GM21528 (cell line): ENCODE data around the gene CSNK2B.

Experiments
- ATAC-seq: cut with Tn5 transposase; IDR thresholded peaks from one replicate; pipeline ENCODE4 v1.9.1; 2021; ENCODE audit warnings: mild to moderate bottlenecking, moderate library complexity; ENCODE audit not compliant: unreplicated experiment, low FRiP score

Gene CSNK2B

DNA sequence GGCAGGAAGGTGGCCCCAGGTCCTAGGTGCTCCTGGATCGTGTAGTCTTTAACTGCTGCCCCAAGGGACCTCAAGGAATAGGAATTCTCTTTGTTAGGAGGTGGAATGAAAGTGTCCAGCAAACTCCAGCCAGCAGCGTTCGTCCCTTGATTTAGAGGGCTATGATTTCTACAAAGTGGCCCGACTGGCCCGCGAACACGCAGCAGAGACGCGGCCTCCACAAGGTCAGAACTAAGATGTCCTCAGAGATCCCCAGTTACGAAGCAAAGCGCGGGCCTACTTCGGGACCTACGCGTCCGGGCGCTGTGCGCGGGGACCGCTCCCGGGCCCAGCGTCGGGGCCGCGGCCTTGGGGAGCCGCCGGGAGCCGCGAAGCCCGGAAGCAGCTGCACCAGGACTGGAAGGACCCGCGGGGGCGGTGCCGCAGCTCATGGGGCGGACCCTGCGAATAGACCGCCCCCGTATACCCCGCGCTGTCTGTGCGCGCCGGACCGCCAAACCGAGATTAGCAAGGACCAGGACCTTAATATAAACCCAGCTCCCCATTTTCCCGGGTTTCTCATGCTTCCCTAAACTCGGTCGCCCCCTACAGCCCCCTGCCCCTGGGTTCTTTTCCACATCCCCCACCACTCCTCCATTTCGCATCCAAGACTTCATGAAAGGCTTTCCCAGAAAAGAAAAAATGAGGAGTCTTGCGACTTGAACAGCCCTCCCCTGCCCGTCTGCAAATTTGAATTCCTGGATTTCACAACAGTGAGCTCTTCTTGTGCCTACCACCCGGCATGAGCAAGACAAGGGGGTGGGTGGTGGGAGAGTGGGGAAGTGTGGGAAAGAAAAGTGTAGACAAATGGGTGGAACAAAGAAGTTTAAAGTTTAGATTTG lies 5.3 kb upstream of the CSNK2B start, which contains the start of gene C6orf47:
C6orf47 (minus strand) TSS at position 398 of the 881 bp plus-strand sequence. CDS start 831 bp downstream, outside the sequence.
- ATAC-seq, result no peak

DNA sequence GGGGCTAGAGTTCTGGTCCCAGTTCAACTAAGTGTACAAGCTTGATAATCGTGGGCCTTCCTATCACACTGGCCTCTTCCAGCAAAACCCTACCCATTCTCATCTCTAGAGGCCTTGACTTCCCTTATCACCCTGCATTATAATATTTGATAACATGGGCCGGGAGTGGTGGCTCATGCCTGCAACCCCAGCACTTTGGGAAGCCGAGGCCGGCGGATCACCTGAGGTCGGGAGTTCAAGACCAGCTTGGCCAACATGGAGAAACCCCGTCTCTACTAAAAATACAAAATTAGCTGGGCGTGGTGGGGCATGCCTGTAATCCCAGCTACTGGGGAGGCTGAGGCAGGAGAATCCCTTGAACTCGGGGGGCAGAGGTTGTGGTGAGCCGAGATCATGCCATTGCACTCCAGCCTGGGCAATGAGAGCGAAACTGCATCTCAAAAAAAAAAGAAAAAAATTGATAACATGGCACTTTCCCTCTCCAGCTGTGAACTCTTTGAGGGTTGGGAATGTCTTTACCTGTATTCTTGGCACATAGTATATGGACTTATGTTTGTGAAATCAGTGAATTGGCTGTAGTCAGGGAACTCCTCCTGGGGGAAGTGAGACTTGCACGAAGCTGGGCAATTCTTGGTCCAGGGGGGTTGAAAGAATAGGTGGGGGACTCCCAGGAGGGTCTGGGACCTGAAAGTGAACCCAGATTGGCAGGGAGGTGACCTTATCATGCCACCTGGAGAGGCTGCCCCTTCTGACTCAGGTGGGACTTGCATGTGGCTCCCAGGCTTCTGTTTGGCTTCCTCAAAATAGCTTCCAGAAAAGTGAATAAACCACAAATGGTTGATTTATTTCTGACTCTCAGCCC lies 4.4 kb upstream of the CSNK2B start:
- ATAC-seq, result no peak

GRCh38 chr6:31662124-31662723 lies 3.7 kb upstream of the CSNK2B start:
- no peak for ATAC-seq

DNA sequence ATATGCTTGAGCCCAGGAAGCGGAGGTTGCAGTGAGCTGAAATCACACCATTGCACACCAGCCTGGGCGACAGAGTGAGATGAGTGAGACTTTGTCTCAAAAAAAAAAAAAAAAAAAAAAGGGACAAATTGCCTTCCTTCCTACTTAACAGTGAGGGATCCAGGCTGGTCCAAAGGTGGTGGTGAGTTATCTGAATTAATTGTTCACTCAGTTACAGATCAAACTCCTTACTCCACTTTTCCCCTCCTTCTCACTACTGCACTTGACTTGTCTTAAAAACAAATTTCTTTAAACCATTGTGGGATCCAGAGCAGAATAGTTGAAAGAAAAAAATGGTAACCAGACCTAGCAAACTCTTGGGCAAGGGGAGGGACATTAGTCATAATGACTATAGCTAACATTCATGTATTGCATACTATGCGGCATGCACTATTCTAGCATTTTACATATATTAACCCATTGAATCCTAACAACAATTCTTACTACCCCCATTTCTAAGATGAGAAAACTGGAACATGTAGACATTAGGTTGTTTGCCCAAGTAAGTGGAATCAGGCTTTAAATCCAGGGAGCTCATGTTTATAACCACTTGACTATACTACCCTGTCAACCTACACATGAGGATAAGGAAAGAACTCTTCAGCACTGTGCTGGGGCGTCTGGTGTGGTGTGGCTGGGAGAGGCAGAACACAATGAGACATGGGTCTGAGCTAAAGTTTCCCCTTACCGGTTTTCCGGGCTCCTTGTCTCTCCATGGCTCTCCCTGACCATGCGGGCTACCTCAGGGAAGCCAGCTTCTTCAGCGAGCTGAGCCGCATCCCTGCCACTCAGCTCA lies 2.5 kb upstream of the CSNK2B start:
- no peak for ATAC-seq

DNA sequence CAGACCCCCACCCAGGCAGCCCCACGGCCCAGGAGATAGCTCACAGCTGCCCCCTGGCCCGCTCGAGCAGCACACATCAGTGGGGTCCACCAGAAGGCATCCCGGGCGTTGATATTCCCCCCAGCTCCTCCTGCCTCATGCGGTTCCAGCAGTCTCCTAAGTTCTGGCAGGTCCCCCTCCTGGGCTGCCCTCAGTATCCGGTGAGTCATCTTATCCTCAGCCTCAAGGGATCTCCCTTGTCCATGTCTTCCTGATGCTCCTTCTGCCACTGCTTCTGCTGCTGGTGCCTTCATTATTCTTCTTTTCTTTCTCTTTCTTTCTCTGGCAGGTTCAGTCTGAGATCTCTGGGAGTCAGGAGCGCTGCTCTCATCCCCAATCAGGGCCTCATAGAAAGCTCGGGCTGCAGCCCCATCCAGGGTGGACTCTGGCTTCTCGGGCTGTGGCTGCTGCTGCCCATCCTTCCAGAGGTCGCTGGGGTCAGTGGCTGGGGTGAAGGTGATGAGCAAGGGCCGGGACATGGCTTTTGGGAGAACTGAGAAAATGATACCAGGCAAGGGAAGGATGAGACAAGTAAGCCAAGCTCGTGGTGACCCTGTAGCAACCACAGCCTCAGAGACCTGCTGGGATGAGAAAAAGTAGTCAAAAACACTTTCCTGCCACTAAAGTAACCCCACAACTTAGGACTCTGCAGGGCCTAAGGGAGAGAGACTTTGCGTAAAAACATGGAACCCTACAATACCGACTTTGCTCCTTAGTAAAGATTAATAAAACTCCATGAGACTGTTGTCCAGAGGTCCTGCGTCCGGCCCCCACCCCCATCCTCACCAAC lies 1.7 kb upstream of the CSNK2B start:
- ATAC-seq, result no peak

- peak; percentile 42 for ATAC-seq
Observed at GRCh38 chr6:31664790-31665500, 935 bp upstream of the CSNK2B start, which contains the start of gene GPANK1. GPANK1 (minus strand) TSS chr6:31664997; CDS start chr6:31664478, 519 bp downstream.

- no peak for ATAC-seq
Observed at GRCh38 chr6:31666337-31666965, 571 bp downstream of the CSNK2B start.

DNA sequence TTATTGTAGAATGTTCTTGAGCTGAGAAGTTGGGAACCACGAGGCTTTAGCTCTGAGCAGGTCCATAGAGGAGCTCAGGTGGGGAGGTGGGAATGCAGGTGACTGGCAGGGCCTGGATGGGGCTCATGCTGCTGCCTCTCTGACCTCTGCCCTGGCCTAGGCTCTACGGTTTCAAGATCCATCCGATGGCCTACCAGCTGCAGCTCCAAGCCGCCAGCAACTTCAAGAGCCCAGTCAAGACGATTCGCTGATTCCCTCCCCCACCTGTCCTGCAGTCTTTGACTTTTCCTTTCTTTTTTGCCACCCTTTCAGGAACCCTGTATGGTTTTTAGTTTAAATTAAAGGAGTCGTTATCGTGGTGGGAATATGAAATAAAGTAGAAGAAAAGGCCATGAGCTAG lies 3.8 kb downstream of the CSNK2B start, which contains the start of gene LY6G5B:
LY6G5B (plus strand) TSS at position 301 of the 400 bp plus-strand sequence. CDS start 975 bp downstream, outside the sequence.
- ATAC-seq, result no peak

GRCh38 chr6:31676322-31676903 lies 10.5 kb downstream of the CSNK2B start:
- ATAC-seq, result no peak

DNA sequence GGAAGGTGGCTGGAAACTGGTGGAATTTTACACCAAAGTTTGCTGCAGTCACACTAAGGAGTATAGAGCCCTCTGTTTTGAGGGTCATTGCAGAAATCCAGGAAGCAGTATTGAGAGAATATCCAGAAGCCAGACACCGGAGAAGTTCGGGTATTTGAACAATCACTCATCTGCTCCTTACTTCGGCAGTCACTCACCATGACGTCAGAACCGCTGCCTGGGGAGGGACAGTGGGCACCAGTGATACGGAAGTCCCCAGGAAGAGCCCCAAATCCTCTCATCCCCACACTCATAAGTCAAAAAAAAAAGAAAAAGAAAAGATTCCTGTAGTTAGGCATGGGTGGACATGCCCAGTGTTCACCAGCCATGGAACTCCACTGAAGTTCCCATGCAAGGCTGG lies 11.0 kb downstream of the CSNK2B start:
- ATAC-seq, result no peak

DNA sequence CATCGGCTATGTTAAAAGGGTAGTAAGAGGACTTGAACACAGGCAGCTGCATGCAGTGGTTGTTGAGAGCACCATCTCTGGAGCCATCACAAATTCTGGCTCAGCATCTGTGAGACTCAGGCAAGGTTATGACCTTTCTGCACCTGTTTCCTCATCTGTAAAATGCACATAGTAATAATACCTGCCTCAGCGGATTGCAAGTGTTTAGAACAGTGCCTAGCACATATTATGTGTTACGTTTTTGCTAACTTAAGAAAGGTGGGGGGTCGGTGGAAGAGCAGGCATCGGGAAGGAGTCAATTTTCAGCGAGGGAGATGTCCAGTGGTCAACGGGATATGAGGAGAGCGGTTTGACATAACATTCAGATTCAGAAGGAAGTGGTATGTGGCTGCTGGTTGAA lies 12.1 kb downstream of the CSNK2B start:
- ATAC-seq, result no peak

GRCh38 chr6:31680226-31681134 lies 14.6 kb downstream of the CSNK2B start, which contains the start of gene LY6G5C:
LY6G5C (minus strand) TSS chr6:31681067; CDS start chr6:31680373, 694 bp downstream.
- ATAC-seq, result no peak

DNA sequence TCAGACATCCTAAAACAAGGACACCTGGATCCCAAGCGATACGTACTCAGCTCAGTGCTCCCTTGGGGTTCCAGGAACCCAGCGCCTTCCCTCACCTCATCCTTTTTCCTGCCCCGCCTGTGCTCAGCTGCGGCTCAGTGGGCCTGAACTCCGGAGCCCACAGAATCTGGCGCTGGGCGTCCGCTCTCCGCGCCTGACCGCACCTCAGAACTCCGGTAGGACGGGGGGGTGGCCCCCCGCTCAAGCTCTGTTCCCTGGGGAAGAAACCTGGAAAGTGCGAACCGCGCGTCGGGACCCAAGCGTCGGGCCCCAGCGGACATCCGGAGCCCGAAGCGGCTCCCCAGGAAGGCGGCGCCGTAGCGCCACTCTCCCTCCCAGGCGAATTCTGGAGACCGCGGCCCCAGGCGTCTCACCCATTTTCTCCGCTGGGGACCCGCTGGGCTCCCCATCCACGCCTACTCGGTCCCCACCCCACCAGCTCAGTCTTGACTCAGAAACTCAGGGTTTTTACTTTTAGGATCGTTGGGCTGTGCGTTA lies 15.3 kb downstream of the CSNK2B start:
- no peak for ATAC-seq

DNA sequence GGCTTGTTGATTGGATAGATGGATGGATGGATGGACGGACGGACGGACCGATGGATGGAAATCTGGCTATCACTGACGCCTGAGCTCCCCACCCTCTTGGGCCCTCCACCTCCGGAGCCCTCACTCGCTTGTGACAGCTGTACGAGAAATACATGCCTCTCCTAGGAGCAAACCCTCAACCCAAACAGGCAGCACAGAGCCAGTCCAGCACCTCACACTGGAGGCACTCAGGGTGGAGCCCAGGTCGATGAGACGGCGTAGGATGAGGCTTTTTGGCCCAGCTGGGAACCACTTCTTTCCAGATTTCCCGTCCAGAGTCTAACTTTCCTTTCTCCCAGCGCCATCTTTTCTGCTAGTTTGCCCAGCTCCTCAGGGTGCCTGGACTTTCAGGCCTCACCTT lies 17.7 kb downstream of the CSNK2B start:
- ATAC-seq, result no peak

DNA sequence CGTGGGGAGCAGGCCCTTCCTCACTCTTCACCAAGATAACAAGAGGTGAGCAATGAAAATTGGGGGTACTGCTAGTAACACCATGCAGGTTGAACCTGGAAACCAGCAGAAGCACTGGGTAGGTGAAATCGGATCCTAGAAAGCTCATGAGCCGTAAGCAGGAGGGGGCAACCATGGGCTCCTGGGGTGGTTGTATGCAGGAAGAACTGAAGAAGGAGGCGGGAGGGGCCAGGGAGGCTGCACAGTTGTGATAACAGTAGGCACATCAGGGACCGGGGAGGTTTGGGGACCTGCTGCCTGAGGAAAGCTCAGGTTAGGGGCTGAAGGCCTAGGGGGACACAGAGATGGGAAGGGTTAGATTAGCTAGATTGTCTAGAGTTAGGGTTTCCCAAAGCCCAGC lies 20.6 kb downstream of the CSNK2B start:
- ATAC-seq, result no peak

DNA sequence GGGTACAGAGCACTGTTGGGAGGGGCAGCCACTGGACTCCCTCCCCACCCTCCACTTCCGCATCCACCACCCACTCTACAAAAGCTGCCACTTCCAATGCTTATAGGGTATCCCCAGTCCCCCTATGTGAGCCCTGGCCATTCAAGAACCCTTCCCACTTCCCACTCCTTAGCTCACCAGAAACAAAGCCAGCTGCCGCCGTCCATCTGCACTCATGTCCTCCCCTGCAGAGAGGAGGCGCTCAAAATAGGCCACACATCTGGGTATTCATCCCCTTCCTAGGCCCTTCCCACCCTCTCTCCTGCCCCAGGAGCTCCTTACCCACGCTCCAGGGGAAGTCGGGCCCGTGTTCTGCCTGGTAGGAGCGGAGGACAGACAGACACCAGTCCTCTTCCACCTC lies 21.4 kb downstream of the CSNK2B start:
- no peak for ATAC-seq
